Stimulated activated CD4-positive, alpha-beta T cell treated with anti-CD3 and anti-CD28 coated beads, Interleukin-4, amount 100 ng/mL, for 24 hours (primary cell): ENCODE measurements around the gene KRTAP5-7.
"Not testable (repeated sequence)": the region's sequence is repeated elsewhere in the genome, so short reads cannot be mapped to it uniquely, and the experiment has no call there.

Experiments used
- DNase-seq: peaks from one replicate; pipeline ENCODE4 v3.0.0-alpha.2; 2020

KRTAP5-7 gene

DNA sequence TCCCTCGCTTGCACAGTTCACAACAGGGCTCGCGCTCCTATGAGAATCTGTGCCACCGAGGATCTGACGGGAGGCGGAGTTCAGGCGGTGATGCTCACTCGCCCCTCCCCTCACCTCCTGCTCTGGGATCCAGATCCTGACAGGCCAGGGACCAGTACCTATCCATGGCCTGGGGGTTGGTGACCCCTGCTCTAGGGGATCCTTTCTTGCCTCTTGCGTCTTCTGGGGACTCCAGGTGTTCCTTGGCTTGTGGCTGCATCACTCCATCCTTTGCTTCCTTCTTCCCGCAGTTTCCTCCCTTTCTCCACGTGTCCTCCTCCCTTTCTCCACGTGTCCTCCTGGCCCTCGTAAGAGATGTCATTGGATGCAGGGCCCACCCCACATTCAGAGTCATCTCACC is 30.6 kb upstream of the KRTAP5-7 start:
- DNase-seq = no peak

DNA sequence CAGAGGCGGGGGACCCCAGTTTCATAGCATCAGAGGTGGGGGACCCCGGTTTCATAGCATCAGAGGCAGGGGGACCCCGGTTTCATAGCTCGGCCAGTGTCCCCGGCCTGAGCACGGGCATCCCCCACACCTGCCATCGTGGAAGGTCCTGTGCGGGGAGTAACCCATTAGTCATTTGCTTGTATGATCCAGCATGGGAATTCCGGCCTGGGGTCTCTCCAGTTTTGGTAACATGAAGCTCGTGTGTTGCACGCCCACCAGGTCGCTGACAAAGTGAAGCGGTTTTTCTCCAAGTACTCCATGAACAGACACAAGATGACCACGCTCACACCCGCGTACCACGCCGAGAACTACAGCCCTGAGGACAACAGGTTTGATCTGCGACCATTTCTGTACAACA is 29.0 kb upstream of the KRTAP5-7 start:
- DNase-seq = no peak

DNA sequence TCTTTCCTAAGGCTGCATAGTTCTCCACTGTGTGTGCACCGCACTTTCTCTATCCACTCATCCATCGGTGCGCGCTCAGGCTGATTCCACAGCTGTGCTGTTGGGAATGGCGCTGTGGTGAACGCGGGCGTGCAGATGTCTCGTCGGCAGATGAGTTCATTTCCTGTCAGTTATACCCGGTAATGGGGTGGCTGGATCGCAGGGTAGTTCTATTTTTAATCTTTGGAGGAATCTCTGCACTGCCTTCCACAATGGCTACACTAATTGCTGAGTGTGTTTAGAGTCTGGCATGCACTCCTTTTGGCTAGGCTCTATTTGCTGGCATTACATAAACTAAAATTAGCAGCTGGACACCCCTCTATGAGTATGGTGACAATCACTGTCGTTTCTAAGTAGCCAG is 27.9 kb upstream of the KRTAP5-7 start:
- DNase-seq = no peak

DNA sequence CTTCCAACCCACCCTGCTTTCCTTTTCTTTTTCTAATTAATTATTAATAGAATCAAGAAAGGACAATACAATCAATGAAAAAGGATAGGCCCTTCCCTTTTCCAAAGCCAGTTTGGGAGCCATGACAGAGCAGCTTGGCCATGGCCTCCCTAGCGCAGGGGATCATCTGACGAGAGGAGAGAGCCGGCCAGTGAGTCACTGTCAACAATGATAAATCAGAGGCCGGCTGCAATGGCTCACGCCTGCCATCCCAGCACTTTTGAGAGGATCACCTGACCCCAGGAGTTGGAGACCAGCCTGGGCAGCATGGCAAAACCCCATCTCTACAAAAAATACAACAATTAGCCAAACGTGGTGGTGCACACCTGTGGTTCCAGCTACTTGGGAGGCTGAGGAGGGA is 27.5 kb upstream of the KRTAP5-7 start:
- DNase-seq = no peak

DNA sequence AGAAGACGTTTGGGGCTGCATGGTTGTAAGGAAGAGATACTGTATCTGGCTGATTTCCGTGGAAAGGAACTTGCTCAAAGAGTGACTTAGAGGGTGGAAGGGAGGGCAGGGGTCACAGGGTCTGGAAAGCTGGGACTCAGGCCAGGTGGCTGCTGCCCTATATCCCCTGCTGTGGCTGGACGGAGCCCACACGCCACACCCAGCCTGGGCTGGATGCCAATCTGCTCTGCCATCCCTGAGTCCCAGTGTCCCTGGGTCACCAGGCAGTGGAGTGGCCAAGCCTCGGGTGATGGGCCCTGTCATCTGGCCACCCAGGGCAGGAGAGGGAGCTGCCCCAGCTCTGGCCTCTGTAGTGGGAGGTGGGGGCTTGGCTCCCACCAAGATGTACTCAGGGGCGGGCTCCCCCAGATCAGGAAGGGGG is 26.5 kb upstream of the KRTAP5-7 start:
- no peak for DNase-seq

DNA sequence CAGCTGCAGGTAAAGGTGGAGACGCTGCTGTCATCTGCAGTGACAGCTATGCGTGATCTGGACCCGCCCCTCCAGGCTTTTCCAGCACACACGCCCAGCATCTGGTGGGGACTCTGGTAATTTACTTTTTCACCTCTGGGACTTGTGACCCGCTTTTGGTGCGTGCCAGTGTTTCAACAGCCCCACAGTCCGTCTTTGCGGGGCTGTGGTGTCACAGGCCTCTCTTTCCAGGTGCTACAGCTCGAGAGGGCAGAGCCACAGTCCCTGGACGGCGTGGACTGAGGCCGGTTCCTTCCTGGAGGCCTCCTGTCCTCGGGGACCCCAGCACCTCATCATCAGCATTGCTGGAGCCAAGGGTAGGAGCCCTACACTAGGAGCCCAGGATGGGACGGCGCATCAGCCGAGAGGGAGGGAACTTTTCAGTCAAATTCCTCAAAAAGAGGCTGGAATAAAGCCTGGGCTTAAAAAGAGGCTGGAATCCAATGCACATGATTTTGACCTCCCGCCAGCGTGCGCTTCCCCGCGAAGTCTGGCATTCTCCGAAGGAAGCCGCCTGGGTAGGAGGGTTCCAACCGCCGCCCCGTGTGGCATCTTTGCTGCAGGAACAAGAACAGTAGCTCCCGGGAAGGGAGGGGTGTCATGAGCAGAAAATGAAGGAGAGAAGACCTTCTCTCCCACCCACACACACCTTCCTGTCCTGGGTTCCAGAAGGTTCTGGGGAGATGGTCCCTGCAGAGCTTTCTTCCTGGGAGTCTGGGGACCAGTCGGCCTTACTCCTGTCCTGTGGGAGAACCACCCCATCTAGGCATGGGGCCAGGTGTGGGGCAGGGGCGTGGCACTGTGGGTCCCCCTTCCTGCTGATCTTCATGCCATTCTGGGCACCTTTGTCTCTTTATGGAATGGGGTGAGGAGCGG is 25.7 kb upstream of the KRTAP5-7 start:
- DNase-seq = no peak

DNA sequence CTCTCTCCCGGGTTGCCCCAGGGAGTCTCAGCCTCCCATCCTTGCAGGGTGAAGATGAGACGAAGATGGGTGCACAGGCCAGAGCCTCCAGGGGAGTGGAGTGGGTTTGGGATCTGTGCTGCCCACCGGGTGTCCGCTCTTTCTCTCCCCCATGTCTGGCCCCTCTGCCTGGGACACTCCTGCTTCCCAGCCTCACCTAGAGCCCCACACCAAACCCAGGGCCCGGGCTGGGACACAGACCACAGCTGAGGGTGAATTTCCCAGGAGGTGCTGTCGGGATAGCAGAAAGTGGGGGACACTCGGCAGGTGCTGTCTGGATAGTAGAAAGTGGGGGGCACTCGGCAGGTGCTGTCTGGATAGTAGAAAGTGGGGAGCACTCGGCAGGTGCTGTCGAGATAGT is 25.0 kb upstream of the KRTAP5-7 start:
- no peak for DNase-seq

DNA sequence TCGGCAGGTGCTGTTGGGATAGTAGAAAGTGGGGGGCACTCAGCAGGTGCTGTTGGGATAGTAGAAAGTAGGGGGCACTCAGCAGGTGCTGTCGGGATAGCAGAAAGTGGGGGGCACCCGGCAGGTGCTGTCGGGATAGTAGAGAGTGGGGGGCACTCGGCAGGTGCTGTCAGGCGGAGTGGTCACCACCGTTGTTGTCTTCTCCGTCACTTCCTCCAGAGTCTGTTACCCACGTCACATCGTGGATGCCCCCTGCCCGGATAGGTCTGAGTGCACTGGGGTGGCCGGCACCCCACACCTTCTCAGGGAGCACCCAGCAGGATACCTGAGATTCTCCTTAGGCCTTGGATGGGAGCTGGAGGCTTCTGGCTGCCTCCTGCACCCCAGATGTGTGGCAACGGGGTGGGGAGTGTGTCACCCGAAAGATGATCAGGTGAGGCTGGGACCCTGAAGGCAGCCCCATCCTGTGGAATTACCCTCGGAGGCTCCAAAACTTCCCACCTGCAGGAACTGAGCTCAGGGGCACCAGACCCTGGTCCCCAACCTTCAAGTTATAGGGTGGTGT is 24.1 kb upstream of the KRTAP5-7 start:
- no peak for DNase-seq

DNA sequence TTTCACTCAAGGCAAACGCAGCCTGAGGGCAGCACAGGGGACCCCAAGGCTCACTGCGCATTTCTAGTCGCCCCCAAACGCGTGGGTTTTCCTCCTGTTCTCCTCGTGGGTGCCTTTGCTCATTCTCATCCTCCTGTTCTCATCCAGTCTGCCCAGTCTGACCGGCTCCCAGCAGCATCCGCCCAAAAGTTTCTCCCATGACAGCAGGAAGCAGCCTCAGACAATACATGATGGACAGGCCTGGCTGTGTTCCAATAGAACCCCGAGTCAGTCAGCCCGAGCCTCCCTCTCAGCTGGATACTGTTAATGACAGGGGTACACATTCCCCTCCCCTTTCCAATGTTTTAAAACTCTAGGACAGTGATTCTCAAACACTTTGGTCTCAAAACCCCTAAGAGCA is 22.5 kb upstream of the KRTAP5-7 start:
- no peak for DNase-seq

DNA sequence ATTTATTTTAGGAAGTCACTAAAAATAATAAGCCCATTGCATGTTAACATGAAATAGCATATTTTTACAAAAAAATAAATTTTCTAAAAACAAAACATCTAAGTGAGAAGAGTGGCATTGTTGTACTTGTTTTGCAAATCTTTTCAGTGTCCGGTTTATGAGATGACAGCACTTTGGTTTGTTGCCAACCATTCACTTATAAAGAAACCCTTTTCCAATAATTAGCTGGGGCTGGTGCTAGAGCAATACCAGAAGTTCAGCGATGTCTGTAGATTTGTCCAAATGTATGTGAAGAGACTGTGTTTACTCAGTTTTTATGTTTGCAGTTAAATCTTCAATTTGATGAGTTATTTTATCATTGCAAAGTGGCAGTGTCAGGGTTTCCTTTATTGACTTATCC is 22.1 kb upstream of the KRTAP5-7 start:
- no peak for DNase-seq

DNA sequence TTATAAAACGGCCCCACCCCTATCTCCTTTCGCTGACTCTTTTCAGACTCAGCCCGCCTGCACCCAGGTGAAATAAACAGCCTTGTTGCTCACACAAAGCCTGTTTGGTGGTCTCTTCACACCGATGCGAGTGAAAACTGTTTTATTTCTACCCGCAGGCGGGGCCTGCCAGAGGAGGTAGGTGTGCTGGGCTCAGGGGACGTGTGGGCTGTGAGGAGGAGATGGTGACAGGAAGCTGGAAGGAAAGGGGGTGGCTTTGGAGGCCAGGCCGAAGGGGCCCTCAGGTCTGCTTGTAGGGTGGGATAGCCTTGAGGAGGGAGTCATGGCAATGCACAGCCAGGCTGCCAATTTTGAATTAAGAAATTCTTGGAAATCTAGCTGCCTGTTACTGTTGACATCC is 21.3 kb upstream of the KRTAP5-7 start:
- DNase-seq = no peak

DNA sequence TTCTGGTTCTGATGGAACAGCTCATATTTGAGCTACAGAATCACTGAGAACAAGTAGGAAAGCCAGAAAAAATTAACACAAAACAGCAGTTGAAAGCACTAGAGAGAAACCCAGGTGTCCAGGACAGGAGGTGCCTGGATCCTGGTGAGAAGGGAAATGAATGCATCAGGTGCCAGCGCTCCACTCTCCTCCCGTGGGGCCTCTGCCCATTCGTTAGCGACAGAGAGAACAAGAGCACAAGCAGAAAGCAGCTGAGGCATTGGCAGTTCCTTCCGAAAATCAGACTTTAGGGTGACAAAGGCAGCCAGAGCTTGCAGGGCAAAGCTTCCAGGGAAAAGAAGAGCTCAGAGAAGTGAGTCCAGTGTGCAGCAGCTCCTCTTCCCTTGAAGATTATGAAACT is 20.0 kb upstream of the KRTAP5-7 start:
- DNase-seq = no peak

DNA sequence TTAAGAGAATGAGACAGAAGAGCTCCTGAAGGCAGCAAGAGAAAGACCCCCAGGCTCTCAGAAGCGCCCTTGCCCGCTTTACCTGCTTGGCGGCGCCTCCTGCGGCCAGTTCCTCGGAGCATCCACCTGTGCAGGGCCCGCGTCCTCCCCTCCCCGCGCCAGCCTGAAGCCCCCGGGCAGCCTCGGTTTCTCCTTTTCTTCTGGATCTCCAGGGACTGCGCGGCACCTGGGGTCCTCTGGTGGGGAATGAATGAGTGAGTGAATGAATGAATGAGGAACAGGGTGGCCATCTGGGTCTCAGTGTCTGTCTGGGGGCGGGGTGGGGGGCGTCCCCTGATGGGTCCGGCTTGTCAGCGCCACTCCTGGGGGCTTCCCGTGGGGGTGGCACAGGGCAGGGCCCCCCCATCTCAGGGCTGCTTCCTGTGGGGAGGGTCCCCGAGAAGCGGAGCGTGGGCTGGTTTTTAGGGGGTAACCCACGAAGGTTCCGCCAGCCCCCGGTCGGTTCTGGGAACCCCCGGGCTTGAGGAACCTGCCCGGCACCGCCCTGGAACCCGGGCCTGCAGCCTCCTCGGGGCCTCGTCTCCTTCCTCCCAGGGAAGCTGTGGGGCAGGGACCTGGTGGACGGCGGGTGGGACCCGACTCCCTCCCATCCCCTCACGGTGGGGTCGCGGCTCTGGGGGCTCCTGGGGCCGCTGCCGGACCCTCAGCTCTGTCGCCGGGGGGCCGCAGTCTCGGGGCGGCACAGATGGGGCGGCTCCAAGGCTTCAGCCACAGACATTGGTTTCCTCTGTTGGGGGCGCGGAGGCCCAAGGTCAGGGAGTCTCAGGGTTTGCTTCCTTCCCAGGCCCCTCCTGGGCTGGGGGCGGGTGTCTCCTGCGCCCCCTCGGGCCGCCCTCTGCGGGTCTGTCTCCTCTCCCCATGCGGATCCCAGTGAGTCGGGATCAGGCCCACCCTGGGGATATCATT is 8.3 kb upstream of the KRTAP5-7 start:
- no peak for DNase-seq

DNA sequence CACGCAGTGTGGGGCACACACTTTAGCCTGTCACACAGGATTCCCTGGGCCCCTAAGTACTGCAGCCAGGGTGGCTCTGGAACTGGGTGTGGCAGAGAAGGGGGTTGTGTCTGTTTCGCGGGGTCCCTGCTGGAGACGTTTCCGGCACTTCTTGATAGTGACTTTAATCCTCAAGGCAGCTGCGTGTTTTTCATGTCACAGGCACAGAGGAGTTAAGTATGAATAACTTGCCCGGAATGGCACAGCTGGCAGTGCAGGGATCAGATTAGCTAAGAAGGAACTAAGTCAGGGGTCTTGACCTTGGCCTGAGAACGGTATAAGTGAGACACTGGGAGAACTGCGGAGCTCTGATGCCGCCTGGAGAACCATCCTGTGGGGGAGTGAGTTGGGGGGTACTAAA is 7.5 kb upstream of the KRTAP5-7 start:
- no peak for DNase-seq

DNA sequence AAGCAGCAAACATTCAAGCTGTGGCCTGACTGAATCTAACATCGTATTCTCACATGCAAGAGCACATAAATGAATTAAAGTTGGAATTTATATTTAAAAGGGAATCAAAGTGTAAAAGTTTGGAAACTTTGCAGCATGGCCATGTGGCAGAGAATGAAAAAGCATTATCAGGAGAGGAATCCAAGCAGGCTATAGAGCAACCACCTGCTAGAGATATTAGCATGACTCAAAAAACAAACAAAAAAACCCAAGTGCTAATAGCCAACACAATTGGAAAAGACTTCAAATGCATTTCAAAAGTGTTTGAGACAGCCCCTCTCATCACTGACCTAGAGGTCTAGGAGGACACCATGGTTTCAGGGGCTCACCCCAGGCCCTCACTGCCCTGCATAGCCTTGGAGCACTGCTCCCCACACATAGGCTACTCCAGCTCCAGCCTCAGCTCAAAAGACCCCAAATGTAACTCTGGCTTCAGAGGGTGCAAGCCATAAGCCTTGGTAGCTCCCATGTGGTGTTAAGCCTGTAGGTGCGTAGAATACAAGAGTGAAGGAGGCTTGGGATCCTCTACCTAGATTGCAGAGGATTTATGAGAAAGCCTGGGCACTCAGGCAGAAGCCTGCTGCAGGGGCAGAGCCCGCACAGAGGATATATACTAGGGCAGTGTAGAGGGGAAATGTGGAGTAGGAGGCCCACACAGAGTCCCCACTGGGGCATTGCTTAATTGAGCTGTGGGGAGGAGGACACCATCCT is 1.7 kb upstream of the KRTAP5-7 start:
- DNase-seq = no peak

DNA sequence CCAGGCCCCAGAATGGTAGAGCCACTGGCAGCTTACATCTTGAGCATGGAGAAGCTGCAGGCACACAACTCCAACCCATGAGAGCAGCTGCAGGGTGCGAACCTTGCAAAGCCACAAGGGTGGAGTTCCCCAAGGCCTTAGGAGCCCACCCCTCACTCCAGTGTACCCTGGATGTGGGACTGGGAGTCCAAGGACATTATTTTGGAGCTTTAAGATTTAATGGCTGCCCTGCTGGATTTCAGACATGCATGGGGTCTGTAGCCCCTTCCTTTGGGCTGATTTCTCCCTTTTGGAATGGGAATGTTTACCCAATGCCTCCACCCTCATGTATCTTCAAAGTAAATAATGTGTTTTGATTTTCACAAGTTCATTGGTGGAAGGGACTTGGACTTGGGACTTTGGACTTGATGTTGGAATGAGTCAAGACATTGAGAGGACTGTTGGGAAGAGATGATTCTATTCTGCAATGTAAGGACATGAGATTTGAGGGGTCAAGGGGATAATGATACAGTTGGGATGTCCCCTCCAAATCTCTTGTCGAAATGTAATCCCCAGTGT is 1.1 kb upstream of the KRTAP5-7 start:
- DNase-seq = no peak

DNA sequence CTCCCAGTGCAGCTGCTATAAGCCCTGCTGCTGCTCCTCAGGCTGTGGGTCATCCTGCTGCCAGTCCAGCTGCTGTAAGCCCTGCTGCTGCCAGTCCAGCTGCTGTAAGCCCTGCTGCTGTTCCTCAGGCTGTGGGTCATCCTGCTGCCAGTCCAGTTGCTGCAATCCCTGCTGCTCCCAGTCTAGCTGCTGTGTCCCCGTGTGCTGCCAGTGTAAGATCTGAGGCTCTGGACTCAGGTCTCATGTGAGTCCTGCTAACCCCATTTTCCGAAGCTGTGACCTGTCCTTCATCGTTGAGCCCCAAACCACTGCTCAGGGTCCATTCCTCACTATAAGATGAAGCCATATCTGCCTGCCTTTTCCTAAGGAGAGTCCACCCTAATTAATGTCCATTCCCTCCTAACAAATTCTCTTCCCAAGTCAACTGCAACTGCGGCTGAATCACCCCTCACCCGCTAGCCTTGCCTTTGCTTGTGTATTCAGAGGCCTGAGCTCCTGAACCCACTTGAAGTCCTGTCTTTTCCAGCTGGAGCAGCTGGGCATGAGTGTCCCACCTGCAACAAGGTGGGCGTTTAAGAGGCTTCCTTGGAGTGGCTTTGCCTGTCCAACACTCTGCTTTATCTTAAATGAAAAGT is 626 bp downstream of the KRTAP5-7 start:
- DNase-seq = no peak

DNA sequence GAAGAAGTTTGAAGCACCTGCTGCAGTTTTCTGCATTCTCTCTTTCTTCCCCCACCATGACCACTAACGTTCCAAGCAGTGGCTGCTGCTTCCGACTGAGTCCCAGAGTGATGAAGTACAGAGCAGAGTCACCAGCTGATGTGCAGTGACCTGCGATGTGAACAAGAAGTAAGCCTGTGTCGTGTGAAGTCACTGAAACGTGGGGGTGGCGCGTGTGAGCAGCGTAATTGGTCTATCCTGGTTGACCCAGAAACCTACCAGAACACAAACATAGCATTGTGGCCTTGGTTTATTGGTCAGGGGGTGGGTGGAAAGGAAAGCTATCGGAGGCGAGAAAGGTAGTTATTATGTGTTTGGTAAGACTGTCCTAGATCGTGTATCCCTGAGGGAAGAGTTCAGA is 3.5 kb downstream of the KRTAP5-7 start:
- no peak for DNase-seq

DNA sequence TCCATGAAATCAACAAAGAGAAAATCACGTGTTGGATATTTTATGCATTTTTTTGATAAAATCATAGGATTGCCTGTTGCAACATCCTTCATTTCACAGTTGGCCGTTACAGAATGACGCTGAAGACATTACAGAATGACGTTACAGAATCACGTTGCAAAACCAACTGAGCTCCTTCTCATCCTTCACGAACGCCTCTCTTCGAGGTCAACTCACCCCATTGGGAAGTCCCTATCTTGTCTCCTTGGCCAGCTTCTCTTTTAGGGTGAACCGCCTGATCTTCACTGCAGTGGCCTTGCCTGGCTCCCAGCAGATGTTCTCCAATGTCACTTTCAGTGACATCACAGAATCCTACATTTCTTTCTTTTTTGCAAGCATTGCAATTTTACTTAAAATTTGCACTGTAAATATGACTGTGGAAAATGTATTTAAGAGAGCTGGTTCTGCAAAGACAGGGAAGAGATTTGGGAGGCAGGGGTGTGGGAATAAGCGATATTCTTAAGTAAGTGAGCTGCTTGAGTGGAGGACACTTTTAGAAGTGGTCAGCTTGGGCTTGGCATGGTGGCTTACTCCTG is 5.1 kb downstream of the KRTAP5-7 start:
- no peak for DNase-seq

DNA sequence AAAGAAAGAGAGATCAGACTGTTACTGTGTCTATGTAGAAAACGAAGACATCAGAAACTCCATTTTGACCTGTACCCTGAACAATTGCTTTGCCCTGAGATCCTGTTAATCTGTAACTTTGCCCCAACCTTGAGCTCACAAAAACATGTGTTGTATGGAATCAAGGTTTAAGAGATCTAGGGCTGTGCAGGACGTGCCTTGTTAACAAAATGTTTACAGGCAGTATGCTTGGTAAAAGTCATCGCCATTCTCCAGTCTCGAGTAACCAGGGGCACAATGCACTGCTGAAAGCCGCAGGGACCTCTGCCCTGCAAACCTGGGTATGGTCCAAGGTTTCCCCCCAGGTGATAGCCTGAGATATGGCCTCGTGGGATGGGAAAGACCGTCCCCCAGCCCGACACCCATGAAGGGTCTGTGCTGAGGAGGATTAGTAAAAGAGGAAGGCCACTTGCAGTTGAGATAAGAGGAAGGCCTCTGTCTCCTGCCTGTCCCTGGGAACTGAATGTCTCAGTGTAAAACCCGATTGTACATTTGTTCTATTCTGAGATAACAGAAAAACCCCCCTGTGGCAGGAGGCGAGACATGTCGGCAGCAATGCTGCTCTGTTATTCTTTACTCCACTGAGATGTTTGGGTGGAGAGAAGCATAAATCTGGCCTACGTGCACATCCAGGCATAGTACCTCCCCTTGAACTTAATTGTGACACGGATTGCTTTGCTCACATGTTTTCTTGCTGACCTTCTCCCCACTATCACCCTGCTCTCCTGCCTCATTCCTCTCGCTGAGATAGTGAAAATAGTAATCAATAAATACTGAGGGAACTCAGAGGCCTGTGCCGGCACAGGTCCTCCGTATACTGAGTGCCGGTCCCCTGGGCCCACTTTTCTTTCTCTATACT is 7.9 kb downstream of the KRTAP5-7 start:
- DNase-seq = not testable (repeated sequence)
